ENCODE measurements around the gene CAPN1.

CAPN1 gene

GRCh38 chr11:65189191-65189590 is 7.5 kb downstream of the CAPN1 start:
- no peak for DNase-seq (ENCODE audit: low read depth, low spot score)

- DNase-seq (ENCODE audit: low read depth, low spot score) = no peak
These were observed 12.8 kb downstream of the CAPN1 start for GRCh38 chr11:65194564-65194963.

- no peak for DNase-seq (ENCODE audit: low read depth, low spot score)
These were observed 22.4 kb downstream of the CAPN1 start for GRCh38 chr11:65204143-65204542.

DNA sequence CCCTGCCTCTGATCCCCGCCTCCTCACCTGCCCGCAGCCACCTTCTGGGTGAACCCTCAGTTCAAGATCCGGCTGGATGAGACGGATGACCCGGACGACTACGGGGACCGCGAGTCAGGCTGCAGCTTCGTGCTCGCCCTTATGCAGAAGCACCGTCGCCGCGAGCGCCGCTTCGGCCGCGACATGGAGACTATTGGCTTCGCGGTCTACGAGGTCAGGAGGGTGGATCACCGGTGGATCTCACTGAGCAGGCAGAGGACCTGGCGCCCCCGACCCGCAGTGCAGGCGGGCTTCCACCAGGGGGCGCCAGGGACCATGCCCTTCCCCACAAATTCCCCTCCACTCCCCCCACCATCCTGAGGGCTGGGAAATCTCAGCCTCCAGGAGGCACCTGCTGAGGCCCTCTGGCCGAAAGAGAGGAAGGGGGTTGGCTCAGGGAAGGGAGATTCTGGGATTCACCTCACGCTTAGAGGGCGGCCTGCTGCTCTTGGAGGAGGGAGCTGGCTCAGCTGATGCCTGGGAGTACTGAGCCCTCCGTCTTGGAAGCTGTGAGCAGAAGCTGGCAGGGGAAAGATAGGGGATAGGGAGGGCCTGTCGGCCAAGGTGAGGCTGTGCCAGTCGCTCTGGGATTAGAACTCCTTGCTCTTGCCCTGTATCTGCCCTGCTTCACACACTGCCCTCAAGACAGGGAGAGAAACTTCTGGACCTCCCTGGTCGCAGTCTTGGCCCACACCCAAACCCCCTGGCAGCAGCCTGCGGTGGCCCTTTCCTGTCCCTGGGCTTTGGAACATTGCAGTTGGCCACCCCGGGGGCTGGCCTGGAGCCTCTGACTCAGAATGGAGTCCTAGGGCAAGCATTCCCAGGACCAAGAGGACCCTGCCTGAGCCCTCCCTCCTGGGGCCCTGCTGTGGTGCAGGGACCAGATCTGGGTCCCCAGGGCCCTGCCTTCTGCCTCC is 23.2 kb downstream of the CAPN1 start:
- peak; percentile 74 for DNase-seq (ENCODE audit: low read depth, low spot score)

DNA sequence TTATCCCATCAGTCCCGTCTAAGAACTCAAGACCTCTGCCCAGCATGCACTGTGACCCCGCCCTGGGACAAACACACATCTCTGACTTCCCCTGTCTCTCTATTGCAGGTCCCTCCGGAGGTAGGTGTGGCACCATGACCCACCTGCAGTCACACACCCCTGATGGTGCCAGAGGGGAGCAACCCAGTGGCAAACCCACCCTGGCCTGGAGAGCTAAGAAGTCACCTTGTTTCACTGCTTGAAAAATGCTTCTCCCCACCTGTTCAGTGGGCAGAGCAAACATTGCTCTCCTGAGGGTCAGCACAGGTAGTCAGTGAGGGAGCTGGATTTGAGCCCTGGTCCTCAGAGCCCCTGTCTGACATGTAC is 23.9 kb downstream of the CAPN1 start:
- no peak for DNase-seq (ENCODE audit: low read depth, low spot score)

- no peak for DNase-seq (ENCODE audit: low read depth, low spot score)
These were observed 24.7 kb downstream of the CAPN1 start for GRCh38 chr11:65206441-65206841.

GRCh38 chr11:65206901-65207300 is 25.2 kb downstream of the CAPN1 start:
- DNase-seq (ENCODE audit: low read depth, low spot score) = no peak

DNA sequence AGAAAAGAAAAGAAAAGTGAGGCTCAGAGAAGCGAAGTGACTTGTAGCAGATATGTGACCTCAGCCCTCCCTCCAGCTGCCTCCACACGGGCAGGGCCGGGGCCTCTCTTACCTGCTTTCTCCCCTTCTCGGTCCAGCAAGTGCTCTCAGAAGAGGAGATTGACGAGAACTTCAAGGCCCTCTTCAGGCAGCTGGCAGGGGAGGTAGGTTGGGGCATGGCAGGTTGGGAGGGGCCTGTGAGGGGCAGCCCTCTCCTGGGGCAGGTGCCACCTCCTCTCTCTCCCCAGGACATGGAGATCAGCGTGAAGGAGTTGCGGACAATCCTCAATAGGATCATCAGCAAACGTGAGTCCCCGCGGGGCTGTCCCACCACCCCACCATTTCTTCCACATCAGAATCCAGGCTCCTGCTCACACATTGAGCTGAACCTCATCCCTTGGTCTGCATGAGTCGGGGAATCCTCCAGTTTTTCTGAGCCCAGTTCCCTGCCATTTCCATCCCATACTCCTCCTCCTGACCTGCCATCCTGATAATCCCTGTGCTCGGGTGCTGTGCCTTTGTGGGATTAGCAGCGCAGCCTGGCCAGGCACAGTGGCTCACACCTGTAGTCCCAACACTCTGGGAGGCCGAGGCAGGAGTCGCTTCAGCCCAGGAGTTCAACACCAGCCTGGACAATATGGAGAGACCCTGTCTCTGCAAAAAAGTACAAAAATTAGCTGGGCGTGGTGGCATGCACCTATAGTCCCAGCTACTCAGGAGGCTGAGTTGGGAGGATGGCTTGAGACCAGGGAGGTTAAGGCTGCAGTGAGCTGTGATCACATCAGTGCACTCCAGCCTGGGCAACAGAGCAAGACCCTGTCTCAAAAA is 26.4 kb downstream of the CAPN1 start:
- no peak for DNase-seq (ENCODE audit: low read depth, low spot score)

GRCh38 chr11:65208785-65209710 is 27.3 kb downstream of the CAPN1 start:
- no peak for DNase-seq (ENCODE audit: low read depth, low spot score)

GRCh38 chr11:65209711-65210360 is 28.1 kb downstream of the CAPN1 start:
- DNase-seq (ENCODE audit: low read depth, low spot score) = no peak

DNA sequence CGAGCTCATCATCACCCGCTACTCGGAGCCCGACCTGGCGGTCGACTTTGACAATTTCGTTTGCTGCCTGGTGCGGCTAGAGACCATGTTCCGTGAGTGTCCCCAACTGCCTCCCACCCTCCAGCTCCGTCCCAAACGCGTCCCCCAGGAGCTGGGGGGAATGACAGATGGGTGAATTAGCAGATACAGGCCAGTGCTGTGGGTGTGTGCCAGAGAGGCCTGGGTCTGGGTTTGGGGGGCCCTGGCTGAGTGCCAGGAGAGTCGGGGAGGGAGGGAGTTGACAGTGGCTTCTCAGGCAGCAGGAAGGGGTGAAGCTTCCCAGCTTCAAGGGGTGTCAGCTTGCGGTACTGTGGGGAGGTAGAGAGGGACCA is 28.6 kb downstream of the CAPN1 start:
- DNase-seq (ENCODE audit: low read depth, low spot score) = no peak

DNA sequence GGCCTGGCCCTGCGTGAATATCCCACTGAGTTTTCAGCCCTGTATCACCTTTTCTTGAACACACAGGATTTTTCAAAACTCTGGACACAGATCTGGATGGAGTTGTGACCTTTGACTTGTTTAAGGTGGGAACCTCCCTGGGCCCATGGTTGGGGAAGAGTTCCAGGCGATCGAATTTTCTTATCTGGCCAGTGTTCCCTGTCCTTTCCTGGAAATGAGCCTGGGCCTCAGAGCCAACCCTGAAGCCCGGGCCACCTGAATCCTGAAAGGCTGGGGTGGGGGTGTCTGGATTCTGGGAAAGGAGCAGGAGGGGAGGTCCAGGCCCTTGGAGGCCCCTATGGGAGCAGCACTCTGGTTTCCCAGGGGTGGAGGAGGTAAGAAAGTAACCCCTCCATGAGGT is 29.0 kb downstream of the CAPN1 start:
- no peak for DNase-seq (ENCODE audit: low read depth, low spot score)

DNA sequence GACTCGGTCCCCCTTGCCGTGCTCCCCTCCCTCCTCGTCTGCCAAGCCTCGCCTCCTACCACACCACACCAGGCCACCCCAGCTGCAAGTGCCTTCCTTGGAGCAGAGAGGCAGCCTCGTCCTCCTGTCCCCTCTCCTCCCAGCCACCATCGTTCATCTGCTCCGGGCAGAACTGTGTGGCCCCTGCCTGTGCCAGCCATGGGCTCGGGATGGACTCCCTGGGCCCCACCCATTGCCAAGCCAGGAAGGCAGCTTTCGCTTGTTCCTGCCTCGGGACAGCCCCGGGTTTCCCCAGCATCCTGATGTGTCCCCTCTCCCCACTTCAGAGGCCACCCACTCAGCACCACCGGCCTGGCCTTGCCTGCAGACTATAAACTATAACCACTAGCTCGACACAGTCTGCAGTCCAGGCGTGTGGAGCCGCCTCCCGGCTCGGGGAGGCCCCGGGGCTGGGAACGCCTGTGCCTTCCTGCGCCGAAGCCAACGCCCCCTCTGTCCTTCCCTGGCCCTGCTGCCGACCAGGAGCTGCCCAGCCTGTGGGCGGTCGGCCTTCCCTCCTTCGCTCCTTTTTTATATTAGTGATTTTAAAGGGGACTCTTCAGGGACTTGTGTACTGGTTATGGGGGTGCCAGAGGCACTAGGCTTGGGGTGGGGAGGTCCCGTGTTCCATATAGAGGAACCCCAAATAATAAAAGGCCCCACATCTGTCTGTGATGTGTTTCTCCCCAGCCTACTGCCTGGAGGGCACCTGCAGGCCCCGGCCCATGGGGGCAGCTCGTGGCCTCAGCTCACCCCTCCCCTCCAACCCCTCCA is 29.8 kb downstream of the CAPN1 start:
- no peak for DNase-seq (ENCODE audit: low read depth, low spot score)

- DNase-seq (ENCODE audit: low read depth, low spot score) = no peak
These were observed 30.6 kb downstream of the CAPN1 start for GRCh38 chr11:65212226-65212801.

DNA sequence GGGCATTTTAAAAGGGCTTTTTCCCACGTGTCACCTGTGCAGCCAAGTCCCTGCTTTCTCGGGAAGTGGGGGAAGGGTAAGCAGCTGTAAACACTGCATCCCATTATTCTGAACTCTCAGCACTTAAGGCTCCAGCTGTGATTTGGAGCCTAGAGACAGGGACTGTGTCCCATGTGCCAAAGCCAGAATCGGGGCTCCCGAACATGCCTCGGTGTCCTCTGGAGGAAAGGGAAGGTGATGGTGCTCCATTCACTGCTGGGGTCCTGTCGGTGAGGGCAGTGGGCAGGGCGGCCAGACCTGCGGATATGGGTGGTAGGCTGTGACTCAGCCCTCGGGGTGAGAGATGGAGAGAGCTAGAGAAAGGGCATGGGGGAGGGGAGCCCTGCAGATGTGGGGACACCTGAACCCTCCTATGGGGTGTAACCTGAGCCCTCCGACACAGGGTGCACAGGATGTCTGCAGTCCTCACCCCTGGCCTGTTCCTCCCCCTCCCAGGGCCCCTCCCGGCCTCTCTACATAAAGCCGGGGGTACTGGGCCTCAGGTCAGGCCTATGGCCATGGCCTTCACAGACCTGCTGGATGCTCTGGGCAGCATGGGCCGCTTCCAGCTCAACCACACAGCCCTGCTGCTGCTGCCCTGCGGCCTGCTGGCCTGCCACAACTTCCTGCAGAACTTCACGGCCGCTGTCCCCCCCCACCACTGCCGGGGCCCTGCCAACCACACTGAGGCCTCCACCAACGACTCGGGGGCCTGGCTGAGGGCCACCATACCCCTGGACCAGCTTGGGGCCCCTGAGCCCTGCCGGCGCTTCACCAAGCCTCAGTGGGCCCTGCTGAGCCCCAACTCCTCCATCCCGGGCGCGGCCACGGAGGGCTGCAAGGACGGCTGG is 31.8 kb downstream of the CAPN1 start:
- DNase-seq (ENCODE audit: low read depth, low spot score) = peak; percentile 32

GRCh38 chr11:65214212-65214845 is 32.6 kb downstream of the CAPN1 start:
- DNase-seq (ENCODE audit: low read depth, low spot score) = no peak

- DNase-seq (ENCODE audit: low read depth, low spot score) = no peak
These were observed 33.8 kb downstream of the CAPN1 start for GRCh38 chr11:65215441-65216076.

- DNase-seq (ENCODE audit: low read depth, low spot score) = no peak
These were observed 35.1 kb downstream of the CAPN1 start for GRCh38 chr11:65216830-65217229.
